ENCODE measurements around the gene CYP19A1.

Gene CYP19A1

GRCh38 chr15:51338496-51338895, at the start of gene CYP19A1:
TSS of gene CYP19A1 (minus strand) at chr15:51338596. CDS start at chr15:51242912, 95,684 bp downstream.
- no peak for DNase-seq (ENCODE audit: low spot score)
- TF ChIP-seq CTCF (IDR thresholded peaks at IDR 0.05; ENCODE audit: borderline replicate concordance, control extremely low read depth, extremely low read depth, insufficient read depth, missing control alignments) = no peak

GRCh38 chr15:51387699-51388041, 49.3 kb upstream of the CYP19A1 start:
- no peak for TF ChIP-seq CTCF (IDR thresholded peaks at IDR 0.05; ENCODE audit: borderline replicate concordance, control extremely low read depth, extremely low read depth, insufficient read depth, missing control alignments)
- in situ Hi-C loops (cut with MboI; ENCODE audit: low sequenced_read_pairs, unreplicated experiment) = loop anchor here (10.0 to 25.0 kb wide), 2 partner anchors 100 to 223 kb away; no protein-coding TSS in a partner anchor
- DNase-seq (ENCODE audit: low spot score) = no peak

More at GRCh38 chr15:51338496-51338895, at the start of gene CYP19A1:
- in situ Hi-C loops (cut with MboI; ENCODE audit: low sequenced_read_pairs, unreplicated experiment) = no loop called here

- DNase-seq (ENCODE audit: low spot score) = no peak
- in situ Hi-C loops (cut with MboI; ENCODE audit: low sequenced_read_pairs, unreplicated experiment) = loop anchor here (10.0 to 25.0 kb wide), 2 partner anchors 100 to 222 kb away; no protein-coding TSS in a partner anchor
- no peak for TF ChIP-seq CTCF (IDR thresholded peaks at IDR 0.05; ENCODE audit: borderline replicate concordance, control extremely low read depth, extremely low read depth, insufficient read depth, missing control alignments)
These were observed 48.7 kb upstream of the CYP19A1 start for GRCh38 chr15:51386960-51387698.

- no peak for DNase-seq (ENCODE audit: low spot score)
- in situ Hi-C loops (cut with MboI; ENCODE audit: low sequenced_read_pairs, unreplicated experiment) = loop anchor here (10.0 to 25.0 kb wide), 2 partner anchors 99 to 222 kb away; no protein-coding TSS in a partner anchor
These were observed 48.1 kb upstream of the CYP19A1 start for GRCh38 chr15:51386486-51386885.

GRCh38 chr15:51386029-51386428, 47.6 kb upstream of the CYP19A1 start:
- TF ChIP-seq CTCF (IDR thresholded peaks at IDR 0.05; ENCODE audit: borderline replicate concordance, control extremely low read depth, extremely low read depth, insufficient read depth, missing control alignments) = no peak
- in situ Hi-C loops (cut with MboI; ENCODE audit: low sequenced_read_pairs, unreplicated experiment) = loop anchor here (10.0 to 25.0 kb wide), 2 partner anchors 99 to 221 kb away; no protein-coding TSS in a partner anchor
- DNase-seq (ENCODE audit: low spot score) = peak; percentile 26

More at GRCh38 chr15:51386486-51386885, 48.1 kb upstream of the CYP19A1 start:
- no peak for TF ChIP-seq CTCF (IDR thresholded peaks at IDR 0.05; ENCODE audit: borderline replicate concordance, control extremely low read depth, extremely low read depth, insufficient read depth, missing control alignments)

GRCh38 chr15:51382787-51383186, 44.4 kb upstream of the CYP19A1 start:
- DNase-seq (ENCODE audit: low spot score) = peak; percentile 58
- in situ Hi-C loops (cut with MboI; ENCODE audit: low sequenced_read_pairs, unreplicated experiment) = loop anchor here (10.0 to 25.0 kb wide), 2 partner anchors 95 to 218 kb away; no protein-coding TSS in a partner anchor
- TF ChIP-seq CTCF (IDR thresholded peaks at IDR 0.05; ENCODE audit: borderline replicate concordance, control extremely low read depth, extremely low read depth, insufficient read depth, missing control alignments) = peak; percentile 34

All from GM13976 (cell line).